HUDEP-2 (cell line): ENCODE data around the gene ZNF583.

Experiments
- DNase-seq, 76 experiments: peaks; one replicate each; lab custom pipeline; 2025; ENCODE audit not compliant: unreplicated experiment in 76 of 76; lab: John Stamatoyannopoulos, UW

Gene ZNF583

GRCh38 chr19:56403764-56404704, at the start of gene ZNF583:
Gene ZNF583 (plus strand): TSS chr19:56404332. CDS start chr19:56407115, 2,783 bp downstream.
- peak in 75 of 76 experiments; percentile 58 to 97 (median 93) for DNase-seq

GRCh38 chr19:56355517-56355916, 48.6 kb upstream of the ZNF583 start:
- no peak for DNase-seq

- no peak for DNase-seq
Measured at GRCh38 chr19:56356944-56357343, 47.2 kb upstream of the ZNF583 start.

GRCh38 chr19:56360841-56361240, 43.3 kb upstream of the ZNF583 start:
- DNase-seq, result peak in 1 of 76 experiments; percentile 7

GRCh38 chr19:56367829-56368711, 36.1 kb upstream of the ZNF583 start:
- DNase-seq, result peak in 64 of 76 experiments; percentile 16 to 94 (median 80)

- no peak for DNase-seq
Measured at GRCh38 chr19:56369886-56370676, 34.1 kb upstream of the ZNF583 start.

- DNase-seq, result no peak
Measured at GRCh38 chr19:56372281-56372680, 31.9 kb upstream of the ZNF583 start.

- DNase-seq, result no peak
Measured at GRCh38 chr19:56377105-56377924, 26.8 kb upstream of the ZNF583 start.

- no peak for DNase-seq
Measured at GRCh38 chr19:56383826-56384605, 20.1 kb upstream of the ZNF583 start.

GRCh38 chr19:56393119-56394012, 10.8 kb upstream of the ZNF583 start, which contains the start of gene ZNF582:
Gene ZNF582 (minus strand): TSS chr19:56393534. CDS start chr19:56391752, 1,782 bp downstream.
- DNase-seq, result peak in 74 of 76 experiments; percentile 45 to 98 (median 90)

GRCh38 chr19:56398809-56399208, 5.3 kb upstream of the ZNF583 start:
- no peak for DNase-seq

- DNase-seq, result no peak
Measured at GRCh38 chr19:56400485-56400884, 3.6 kb upstream of the ZNF583 start.

GRCh38 chr19:56403261-56403660, 871 bp upstream of the ZNF583 start:
- no peak for DNase-seq

- DNase-seq, result peak in 3 of 76 experiments; percentile 19 to 46 (median 37)
Measured at GRCh38 chr19:56404705-56405056, 549 bp downstream of the ZNF583 start.

GRCh38 chr19:56405062-56405461, 930 bp downstream of the ZNF583 start:
- DNase-seq, result no peak

- DNase-seq, result no peak
Measured at GRCh38 chr19:56423276-56423984, 19.3 kb downstream of the ZNF583 start.

- no peak for DNase-seq
Measured at GRCh38 chr19:56423985-56424353, 19.8 kb downstream of the ZNF583 start.
